GM21529 (cell line): ENCODE measurements around the gene IZUMO4.

Source experiments
- ATAC-seq: cut with Tn5 transposase; IDR thresholded peaks from one replicate; pipeline ENCODE4 v1.9.1; 2021; ENCODE audit not compliant: unreplicated experiment

The IZUMO4 gene

DNA sequence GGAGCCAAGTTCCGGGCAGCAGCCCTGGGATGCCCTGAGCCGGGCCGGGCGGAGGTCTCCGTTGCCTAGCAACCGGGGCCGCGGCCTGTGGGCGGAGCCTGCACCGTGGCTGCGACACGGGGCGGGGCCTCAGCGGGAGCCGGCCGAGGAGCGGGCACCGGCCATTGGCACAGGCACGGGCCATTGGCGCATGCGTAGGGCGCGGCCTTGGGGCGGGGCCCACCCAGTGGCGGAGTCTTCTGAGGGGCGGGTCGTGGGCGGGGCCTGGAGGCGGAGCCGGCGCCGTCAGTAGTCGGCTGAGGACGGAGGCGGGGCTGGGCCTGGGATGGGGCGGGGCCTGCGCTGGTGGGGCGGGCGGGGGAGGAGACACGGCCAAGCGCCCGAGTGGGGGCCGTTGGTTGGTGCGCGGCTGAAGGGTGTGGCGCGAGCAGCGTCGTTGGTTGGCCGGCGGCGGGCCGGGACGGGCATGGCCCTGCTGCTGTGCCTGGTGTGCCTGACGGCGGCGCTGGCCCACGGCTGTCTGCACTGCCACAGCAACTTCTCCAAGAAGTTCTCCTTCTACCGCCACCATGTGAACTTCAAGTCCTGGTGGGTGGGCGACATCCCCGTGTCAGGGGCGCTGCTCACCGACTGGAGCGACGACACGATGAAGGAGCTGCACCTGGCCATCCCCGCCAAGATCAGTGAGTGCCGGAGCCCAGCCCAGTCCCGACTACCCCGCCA is at the start of gene IZUMO4:
Gene IZUMO4, plus strand, starts transcription at position 436 of the 723 bp plus-strand sequence. Its CDS starts 31 bp downstream, at position 467.
- peak; percentile 63 for ATAC-seq

- ATAC-seq: no peak
These were observed 49.7 kb upstream of the IZUMO4 start for GRCh38 chr19:2047076-2047448.

DNA sequence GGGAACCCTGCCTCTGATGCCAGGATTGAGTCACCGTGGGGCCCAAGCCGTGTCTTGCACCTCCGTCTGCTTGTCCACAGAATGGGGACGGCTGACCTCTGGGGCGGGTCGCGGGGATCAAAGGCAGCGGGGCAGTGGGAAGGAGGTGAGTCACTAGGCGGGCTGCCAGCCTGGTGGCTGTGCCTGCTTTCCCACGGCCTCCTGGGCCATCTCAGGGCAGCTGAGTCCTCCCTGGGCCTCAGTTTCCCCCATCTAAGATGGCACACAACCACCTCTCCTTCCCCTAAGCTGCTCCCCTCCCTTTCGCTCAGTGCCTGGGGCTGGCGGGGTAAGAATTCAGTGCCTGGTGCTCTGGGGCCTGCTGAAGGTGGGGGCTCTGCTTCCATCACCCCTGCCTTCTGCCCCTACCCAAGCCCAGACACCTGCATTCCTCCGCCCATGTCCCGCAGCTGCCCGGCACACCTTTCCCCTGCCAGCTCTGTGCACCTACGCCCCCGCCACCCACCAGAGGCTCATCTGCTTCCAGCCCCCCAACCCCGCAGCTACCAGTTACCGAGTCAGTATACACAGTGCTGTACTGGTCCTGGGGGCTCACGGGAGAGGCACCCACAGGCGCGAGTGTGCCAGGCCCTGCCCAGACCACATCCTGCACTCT is 49.1 kb upstream of the IZUMO4 start:
- no peak for ATAC-seq

DNA sequence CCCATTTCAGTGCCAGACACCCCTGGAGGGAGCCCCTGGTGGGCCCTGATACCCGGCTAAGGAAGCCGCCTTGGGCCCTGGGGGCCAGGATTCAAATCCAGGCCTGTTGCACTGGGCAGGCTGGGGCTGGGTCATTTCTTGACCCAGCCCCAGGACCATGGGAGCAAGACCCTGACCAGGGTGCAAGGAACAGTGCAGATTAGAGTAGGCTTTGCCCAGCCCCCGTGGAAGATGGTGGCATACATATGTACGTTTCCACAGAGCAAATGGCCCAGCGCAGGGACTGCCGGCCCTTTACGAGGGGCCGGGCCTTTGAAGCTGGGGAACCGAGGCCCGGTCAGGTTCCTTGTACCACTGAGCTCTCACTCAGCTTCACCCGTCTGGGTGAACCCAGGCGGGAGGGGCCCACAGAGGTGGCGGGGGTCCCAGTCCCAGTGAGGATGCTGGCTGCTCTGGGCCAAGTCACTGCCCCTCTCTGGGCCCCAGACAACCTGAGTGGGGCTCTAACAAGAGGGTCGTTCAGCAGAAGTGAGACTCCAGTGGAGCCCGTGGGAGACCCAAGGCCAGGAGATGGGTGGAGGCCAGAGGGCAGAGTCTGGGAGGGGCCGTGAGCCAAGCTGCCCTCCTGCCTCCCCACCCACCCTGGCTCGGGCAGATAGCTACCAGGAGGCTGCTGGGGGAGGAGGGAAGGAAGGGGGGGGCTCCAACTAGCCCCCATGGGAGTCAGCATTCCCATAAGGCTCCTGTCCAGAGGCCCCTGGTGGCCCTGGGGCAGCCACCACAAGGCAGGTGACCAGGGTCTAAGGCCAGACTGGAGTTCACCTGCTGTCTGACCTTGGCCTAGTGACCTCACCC is 48.4 kb upstream of the IZUMO4 start:
- no peak for ATAC-seq

DNA sequence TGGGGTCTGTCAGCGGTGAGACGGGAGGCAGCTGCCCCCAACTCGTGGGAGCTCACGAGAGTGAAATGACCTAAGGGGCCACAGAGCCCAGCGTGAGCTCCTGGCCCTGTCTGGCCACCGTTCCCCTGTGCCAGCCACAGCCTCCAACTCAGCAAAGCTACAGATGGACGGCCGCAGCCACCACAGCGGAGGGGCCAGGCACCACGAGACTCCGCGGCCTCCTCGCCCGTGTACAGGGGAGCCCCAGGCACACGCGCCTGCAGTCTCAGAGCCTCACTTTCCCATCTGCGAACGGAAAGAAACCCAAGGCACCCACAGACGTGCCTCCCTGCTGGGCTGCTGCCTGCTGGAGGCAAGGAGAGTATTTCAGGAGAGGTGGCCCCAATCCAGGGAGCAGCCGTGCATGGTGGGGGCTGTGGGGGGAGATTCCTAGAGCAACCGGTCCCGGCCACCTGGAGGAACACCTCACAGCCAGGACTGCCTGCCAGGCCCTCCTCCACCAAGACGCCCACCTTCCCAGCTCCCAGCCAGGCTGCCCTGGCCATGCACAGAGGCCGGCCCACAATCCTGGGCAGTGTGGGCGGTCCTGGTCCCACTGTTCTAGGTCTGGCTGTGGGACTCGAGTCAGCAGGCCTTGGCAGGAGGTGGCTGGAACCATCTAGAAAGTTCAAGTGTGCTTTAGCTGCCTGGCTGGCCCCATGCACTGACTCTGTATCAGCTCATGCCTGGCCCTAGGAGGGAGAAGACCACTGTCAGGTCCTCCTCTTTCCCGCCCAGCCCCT is 47.6 kb upstream of the IZUMO4 start:
- no peak for ATAC-seq

DNA sequence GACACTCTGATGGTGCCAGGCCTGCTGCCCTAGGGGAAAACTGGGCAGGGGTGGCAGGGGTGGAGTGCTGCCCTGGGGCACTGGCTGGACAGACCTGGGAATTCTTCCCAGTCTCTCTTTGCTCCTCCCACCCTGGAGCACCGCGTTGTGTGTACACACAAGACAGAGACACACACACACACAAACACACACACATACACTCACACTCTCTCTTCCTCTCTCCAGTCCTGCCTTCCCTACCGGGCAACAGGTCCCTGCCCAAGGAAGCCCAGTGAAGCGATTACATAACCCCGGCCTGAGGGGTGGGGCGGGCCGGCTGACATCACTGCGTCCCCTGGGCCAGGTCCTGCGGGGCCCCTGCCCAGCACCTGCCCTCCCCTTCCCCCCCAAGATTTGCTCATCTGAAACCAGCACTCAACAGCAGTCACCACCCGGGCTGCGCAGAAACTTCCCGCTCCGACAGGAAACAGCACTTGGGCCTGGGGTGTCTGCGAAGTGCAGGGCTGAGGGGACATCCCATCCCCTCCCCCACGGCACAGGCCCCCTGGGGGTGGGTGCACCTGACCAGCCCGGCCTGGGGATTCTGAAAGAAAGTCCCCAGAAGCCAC is 46.9 kb upstream of the IZUMO4 start:
- ATAC-seq: no peak

DNA sequence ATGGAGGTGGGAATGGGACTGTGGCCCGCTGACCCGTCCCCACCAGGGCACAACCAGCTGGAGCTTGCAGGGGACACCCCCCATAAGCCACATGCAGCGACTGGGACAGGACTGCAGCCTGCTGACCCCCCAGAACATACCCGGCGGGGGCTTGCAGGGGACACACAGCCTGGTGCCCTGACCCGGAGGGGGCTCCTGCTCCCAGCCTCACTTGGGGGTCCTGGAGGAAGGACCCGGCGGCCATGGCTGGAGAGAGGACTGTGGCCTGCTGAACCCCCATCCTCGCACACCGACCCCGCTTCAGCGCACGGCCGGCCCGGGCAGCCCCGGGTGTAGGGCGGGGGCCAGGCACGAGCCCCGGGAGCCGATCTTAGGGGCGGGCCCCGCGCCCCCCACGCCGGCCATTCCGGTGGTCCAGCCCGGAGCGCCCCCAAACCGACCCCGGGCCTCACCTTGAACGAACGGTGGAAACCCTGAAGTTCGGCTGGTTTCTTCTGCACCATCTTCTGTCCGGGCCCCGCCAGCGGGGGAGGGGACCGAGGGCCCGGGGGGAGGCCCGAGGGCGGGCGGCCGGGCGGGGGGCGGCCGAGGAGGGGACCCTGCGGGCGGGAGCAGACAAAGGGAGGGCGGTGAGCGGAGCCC is 46.2 kb upstream of the IZUMO4 start:
- peak; percentile 7 for ATAC-seq

DNA sequence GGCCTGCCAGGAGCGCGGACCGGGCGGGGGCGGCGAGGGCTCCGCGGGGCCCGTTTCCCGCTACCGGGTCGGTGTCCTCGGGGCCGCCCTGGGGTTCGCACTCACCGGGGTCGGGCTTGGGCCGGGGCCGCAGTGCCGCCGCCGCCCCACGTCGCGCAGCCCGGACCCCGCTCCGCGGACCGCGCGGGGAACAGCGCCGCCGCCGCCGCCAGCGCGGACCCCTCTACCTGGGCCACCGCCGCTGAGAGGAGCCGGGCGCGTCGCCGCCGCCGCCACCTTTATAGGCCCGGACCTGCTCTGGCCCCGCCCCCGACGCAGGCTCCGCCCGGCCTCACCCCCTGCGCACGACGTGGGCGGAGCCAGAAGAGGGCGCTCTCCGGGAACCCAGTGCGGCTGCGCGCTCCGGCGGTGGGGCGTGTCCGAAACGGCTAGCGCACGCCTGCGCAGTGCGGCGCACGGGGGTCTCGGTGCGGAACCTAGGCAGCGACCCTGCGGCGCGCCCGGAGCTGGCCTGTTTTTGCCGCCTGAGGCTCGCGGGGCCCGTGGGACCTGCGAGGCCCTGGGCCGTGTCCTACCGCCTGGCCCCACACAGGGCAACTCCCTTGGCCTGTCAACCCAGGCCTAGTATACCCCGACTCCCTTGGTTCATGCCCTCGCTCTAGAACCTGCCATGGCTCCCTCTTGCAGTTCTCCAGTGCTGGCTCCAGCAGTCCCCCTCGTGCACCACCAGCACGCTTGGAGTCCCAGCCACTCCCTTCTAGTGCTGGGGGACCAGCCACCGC is 45.5 kb upstream of the IZUMO4 start, which contains the start of gene MKNK2:
Gene MKNK2, minus strand, starts transcription at position 254 of the 782 bp plus-strand sequence. CDS start 393 bp downstream, outside the sequence.
- ATAC-seq: peak; percentile 37

DNA sequence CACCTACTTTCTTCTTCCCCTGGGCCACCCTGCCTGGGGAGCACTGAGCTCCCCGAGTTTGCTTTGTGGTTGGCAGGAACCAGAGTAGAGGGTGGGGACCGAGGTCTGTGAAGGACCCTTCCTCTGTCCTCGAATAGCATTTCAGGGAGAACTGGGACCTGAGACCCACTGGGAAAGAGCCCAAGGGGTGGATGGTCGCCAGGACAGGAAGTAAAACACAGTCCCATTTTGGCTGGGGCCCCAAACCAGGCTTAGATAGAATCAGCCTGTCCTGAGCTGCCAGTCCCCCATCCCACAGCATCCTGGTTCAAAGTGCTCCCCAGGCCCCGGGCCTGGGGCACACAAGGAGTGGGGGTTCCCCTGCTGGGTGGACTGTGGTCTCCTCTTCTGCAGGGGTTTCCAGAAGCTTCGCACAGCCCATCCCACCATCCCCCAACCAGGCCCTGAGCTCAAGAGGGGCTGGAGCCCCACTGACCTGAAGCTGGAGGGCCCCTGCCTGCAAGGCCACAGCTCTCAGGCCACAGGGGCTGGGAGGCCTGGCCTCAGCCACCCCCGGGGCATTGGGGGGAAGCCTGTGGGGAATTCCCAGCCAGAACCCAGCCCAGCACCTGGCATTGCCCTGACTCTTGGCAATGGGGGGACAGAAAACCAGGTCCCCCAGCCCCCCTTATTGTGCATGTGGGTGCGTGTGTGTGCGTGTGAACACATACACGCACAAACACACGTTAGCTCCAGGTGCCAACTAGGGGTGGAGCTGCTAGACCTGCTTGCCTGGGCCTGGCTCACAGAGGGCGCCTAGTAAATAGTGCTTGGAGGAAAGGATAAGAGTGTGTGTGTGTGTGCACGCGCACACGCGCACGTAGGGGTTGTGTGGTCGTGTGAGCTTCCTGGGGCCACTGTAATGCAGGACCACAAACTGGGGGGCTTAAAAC is 44.7 kb upstream of the IZUMO4 start:
- ATAC-seq: no peak

- ATAC-seq: no peak
These were observed 42.9 kb upstream of the IZUMO4 start for GRCh38 chr19:2053601-2054389.

GRCh38 chr19:2054763-2055162 is 42.0 kb upstream of the IZUMO4 start:
- no peak for ATAC-seq

DNA sequence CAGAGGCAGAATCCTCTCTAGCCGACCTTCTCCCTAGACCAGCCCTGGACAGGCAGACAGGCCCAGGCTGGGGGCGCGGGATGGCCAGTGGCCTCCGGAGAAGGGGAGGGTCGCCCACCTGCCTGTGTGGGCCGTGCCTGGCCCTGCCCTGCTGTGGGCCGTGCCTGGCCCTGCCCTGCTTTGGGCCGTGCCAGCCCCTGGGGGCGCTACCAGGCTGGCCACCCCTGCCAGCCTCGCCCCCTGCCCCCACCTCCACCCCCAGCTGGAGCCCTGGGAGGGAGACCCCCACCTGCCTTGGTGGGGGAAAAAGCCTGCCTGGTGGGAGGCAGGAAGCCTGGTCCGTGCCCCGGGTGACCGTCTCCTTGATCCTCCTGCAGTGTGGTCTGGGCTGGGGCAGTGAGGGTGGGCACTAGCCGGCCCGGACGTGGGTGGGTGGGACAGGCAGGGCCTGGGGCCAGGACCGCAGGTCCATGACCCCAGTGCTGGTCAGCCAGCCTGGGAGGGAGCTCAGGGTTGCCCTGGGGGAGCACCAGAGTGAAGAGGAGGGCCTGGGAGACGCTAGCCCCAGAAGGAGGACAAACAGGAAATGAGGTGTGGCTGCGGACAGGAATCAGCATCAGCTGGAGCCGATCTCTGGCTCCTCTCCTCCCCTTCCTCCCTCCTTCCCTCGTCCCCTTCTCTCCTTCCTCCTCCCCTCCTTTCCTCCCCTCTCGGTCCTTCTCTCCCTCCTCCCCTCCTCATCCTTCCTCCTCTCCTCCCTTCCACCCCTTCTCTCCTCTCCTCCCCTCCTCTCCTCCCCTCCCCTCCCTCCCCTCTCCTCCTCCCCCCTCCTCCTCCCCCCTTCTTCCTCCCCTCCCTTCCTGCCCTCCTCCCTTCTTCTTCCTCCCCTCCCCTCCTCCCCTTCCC is 40.5 kb upstream of the IZUMO4 start:
- no peak for ATAC-seq

GRCh38 chr19:2056837-2057192 is 39.9 kb upstream of the IZUMO4 start:
- ATAC-seq: no peak

DNA sequence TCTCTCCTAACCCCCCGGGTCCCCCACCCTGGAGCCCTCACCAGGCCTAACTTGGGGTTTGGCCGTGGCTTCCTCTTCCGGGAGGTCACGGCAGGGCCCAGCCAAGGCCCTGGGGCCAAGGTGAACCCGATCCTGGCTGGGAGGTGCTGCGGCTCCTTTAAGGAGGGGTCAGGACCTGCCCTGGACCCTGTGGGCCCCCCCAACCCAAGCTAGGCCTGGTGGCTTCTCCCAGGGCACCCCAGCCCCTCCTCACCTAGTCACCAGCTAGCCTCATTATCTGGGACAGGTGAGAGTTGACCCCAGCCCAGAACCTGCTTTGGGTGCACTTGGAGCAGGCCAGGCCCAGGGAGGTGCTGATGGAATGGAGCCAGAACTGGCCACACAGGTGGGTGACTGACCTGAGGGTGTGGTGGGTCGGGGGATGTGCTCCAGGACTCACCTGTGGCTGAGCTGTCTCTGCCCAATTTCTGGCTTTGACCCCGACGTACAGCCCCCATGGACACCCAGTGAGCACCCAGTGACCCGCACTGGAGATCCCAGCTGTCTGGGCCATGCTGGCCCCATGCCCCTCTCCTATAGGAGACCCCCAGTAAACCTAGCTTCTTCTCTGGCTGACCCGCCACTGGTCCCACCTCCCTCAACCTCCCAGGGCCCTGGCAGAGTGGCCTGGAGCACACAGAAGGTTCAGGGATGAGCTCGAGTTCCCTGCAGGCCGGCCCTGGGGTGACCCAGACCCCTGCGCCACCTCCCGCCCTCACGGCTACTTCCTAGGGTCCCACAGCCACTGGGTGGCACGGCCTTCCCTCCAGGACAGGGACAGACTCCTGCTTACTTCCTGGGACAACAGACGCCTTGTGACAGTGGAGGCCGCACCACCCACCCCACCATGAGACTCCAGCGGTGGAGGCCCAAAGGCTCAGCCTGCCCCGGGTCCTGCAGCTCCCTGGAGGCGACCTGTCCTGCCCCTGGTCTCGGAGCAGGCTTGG is 38.9 kb upstream of the IZUMO4 start:
- ATAC-seq: no peak
